Endothelial cell of umbilical vein (primary cell): ENCODE data around the gene DAPK3.

Source experiments
- CTCF ChIP-seq, 2 donors: IDR thresholded peaks; 1 replicate in 1 of 2; 2 replicates in 1 of 2; pipeline ENCODE4 v1.5.1; 2011; ENCODE audit warnings: low read length in 2 of 2, mild to moderate bottlenecking in 2 of 2, moderate library complexity in 2 of 2, control low read depth in 1 of 2, inconsistent platforms in 1 of 2, low read depth in 1 of 2; ENCODE audit not compliant: insufficient read depth in 1 of 2; ENCODE audit errors: extremely low read depth in 1 of 2
- EZH2 ChIP-seq: IDR thresholded peaks from 2 replicates; pipeline ENCODE4 v1.6.1; 2012; ENCODE audit warnings: borderline replicate concordance, low read depth, mild to moderate bottlenecking, moderate library complexity, low read length, inconsistent platforms; ENCODE audit not compliant: severe bottlenecking
- MAX ChIP-seq: IDR thresholded peaks from 2 replicates; pipeline ENCODE4 v1.6.1; 2011; ENCODE audit not compliant: insufficient read depth, insufficient read length
- POLR2A ChIP-seq: IDR thresholded peaks from 2 replicates; pipeline ENCODE4 v1.6.1; 2012; ENCODE audit warnings: low read depth, mild to moderate bottlenecking, control low read depth, low read length
- POLR2AphosphoS5 ChIP-seq: IDR thresholded peaks from 2 replicates; pipeline ENCODE4 v1.6.1; 2012; ENCODE audit warnings: low read depth, mild to moderate bottlenecking, control low read depth, low read length, moderate library complexity; ENCODE audit not compliant: insufficient read depth

- TF ChIP-seq CTCF (IDR thresholded peaks at IDR 0.05; ENCODE audit: extremely low read depth in 1 of 2, insufficient read depth in 1 of 2, low read depth in 1 of 2, low read length in 2 of 2) (no peak), MAX (no peak), EZH2 (no peak), POLR2AphosphoS5 (no peak), POLR2A (no peak)
Measured at GRCh38 chr19:4012975-4013634, 42.2 kb upstream of the DAPK3 start.
